ENCODE measurements around the gene TMEM115. TPM values are rescaled to one million over a fixed set of nuclear protein-coding genes. Genes with fewer than 3 reads are reported as not detected.

TMEM115 gene
- total RNA-seq, 6 donors from 2014 or later = 39.8 to 68.1 (median 46.5) TPM

- Histone ChIP-seq H3K9me3 (no peaks in the 10 kb centered on the region), H3K27me3 (no peaks in the 10 kb centered on the region), H3K4me3 (peak overlapping the region in 3 of 4 donors; percentile 53 to 75 (median 74)), H3K27ac (peak overlapping the region; percentile 92 to 99 (median 96)), H3K36me3 (no peaks in the 10 kb centered on the region), H3K4me1 (peaks cover 37 to 60% (median 55%) of the 10 kb centered on the region in 4 donors)
- WGBS, 2 donors = 96 to 100% methylated on average over 6 to 9 of the region's 9 CpGs
- ATAC-seq (ENCODE audit: low FRiP score in 2 of 2) (no peak), DNase-seq (peak in 1 of 2 donors; percentile 38)
- TF ChIP-seq POLR2AphosphoS5 (IDR thresholded peaks at IDR 0.05) = no peak
- TF ChIP-seq POLR2A (IDR thresholded peaks at IDR 0.05) = no peak
- TF ChIP-seq EP300 (IDR thresholded peaks at IDR 0.05) = no peak
- no peak for TF ChIP-seq CTCF (IDR thresholded peaks at IDR 0.05)
These were observed 17.8 kb downstream of the TMEM115 start for GRCh38 chr3:50341537-50341936.

- 4% methylated on average over 27 to 73 of the region's 85 CpGs for WGBS, 2 donors
- ATAC-seq (ENCODE audit: low FRiP score in 2 of 2) = peak; percentile 70 to 74
- peak in 2 of 6 experiments; percentile 8 to 19 for TF ChIP-seq CTCF (IDR thresholded peaks at IDR 0.05)
- no peak for TF ChIP-seq EP300 (IDR thresholded peaks at IDR 0.05)
- peak; percentile 49 to 52 for TF ChIP-seq POLR2AphosphoS5 (IDR thresholded peaks at IDR 0.05)
- TF ChIP-seq POLR2A (IDR thresholded peaks at IDR 0.05) = peak in 2 of 4 donors; percentile 39 to 90
These were observed 18.6 kb downstream of the TMEM115 start, which contains the start of gene RASSF1 for GRCh38 chr3:50340448-50341329. Gene RASSF1 (minus strand): TSS chr3:50340836. CDS start chr3:50340805, 31 bp downstream.

GRCh38 chr3:50340147-50340447, 19.2 kb downstream of the TMEM115 start:
- no peaks in the 10 kb centered on the region for H3K9me3 ChIP-seq
- H3K4me1 ChIP-seq = peaks cover 39 to 63% (median 58%) of the 10 kb centered on the region in 4 donors
- DNase-seq = no peak
- no peaks in the 10 kb centered on the region for H3K27me3 ChIP-seq
- ATAC-seq (ENCODE audit: low FRiP score in 2 of 2) = no peak
- H3K27ac ChIP-seq = peak overlapping the region; percentile 92 to 99 (median 96)
- no peaks in the 10 kb centered on the region for H3K36me3 ChIP-seq
- TF ChIP-seq CTCF (IDR thresholded peaks at IDR 0.05) (no peak), EP300 (IDR thresholded peaks at IDR 0.05) (no peak), POLR2AphosphoS5 (IDR thresholded peaks at IDR 0.05) (no peak), POLR2A (IDR thresholded peaks at IDR 0.05) (no peak)
- 29 to 32% methylated on average over 9 of the region's 9 CpGs for WGBS, 2 donors
- peak overlapping the region; percentile 36 to 75 (median 64) for H3K4me3 ChIP-seq

More at GRCh38 chr3:50340448-50341329, 18.6 kb downstream of the TMEM115 start, which contains the start of gene RASSF1:
- Histone ChIP-seq H3K4me3 (peak within 1 kb of the TSS; percentile 36 to 75 (median 64)), H3K4me1 (peaks cover 39 to 63% (median 59%) of the 10 kb centered on the region in 4 donors), H3K27ac (peak within 1 kb of the TSS; percentile 92 to 99 (median 96)), H3K27me3 (no peaks in the 10 kb centered on the region), H3K9me3 (no peaks in the 10 kb centered on the region), H3K36me3 (no peaks in the 10 kb centered on the region)
- DNase-seq = peak; percentile 80 to 95

- Histone ChIP-seq H3K4me1 (peaks cover 43 to 65% (median 60%) of the 10 kb centered on the region in 4 donors), H3K9me3 (no peaks in the 10 kb centered on the region), H3K4me3 (peak overlapping the region in 3 of 4 donors; percentile 53 to 75 (median 74)), H3K27ac (peak overlapping the region; percentile 92 to 99 (median 96)), H3K27me3 (no peaks in the 10 kb centered on the region), H3K36me3 (no peaks in the 10 kb centered on the region)
- TF ChIP-seq POLR2AphosphoS5 (IDR thresholded peaks at IDR 0.05) (no peak), EP300 (IDR thresholded peaks at IDR 0.05) (no peak), POLR2A (IDR thresholded peaks at IDR 0.05) (no peak), CTCF (IDR thresholded peaks at IDR 0.05) (no peak)
- DNase-seq (no peak), ATAC-seq (ENCODE audit: low FRiP score in 2 of 2) (no peak)
- WGBS, 2 donors = 74 to 76% methylated on average over 13 to 14 of the region's 14 CpGs
These were observed 19.7 kb downstream of the TMEM115 start for GRCh38 chr3:50339485-50340146.

Measured in upper lobe of left lung (tissue), 6 donors.